Smooth muscle cell (in vitro differentiated cells): ENCODE results near the gene C5. TPM values are rescaled to one million over a fixed set of nuclear protein-coding genes. Genes with fewer than 3 reads are reported as not detected.

Experiments
- DNase-seq: peaks from one replicate; lab custom pipeline; 2025; ENCODE audit not compliant: unreplicated experiment; lab: John Stamatoyannopoulos, UW
- H2AFZ ChIP-seq: fragments of 200-600 bp; sonication (generic); 2 replicates; pipeline ENCODE4 v1.6.0; 2016; ENCODE audit warnings: antibody characterized with exemption, low read depth, mild to moderate bottlenecking
- H3F3A ChIP-seq: fragments of 200-600 bp; sonication (generic); 2 replicates; pipeline ENCODE4 v1.6.0; 2017; ENCODE audit warnings: antibody characterized with exemption, low read depth
- H3K27ac ChIP-seq: fragments of 200-600 bp; sonication (generic); 2 replicates; pipeline ENCODE4 v1.5.1; 2016; ENCODE audit warnings: low read depth, mild to moderate bottlenecking
- H3K27me3 ChIP-seq: fragments of 200-600 bp; sonication (generic); 2 replicates; pipeline ENCODE4 v1.6.1; 2016; ENCODE audit warnings: low read depth, mild to moderate bottlenecking
- H3K36me3 ChIP-seq: fragments of 200-600 bp; sonication (generic); 2 replicates; pipeline ENCODE4 v1.5.1; 2016; ENCODE audit warnings: low read depth
- H3K4me1 ChIP-seq: fragments of 200-600 bp; sonication (generic); 2 replicates; pipeline ENCODE4 v1.5.1; 2016; ENCODE audit warnings: low read depth
- H3K4me2 ChIP-seq: fragments of 200-600 bp; sonication (generic); 2 replicates; pipeline ENCODE4 v1.6.0; 2016; ENCODE audit warnings: mild to moderate bottlenecking
- H3K4me3 ChIP-seq: fragments of 200-600 bp; sonication (generic); 2 replicates; pipeline ENCODE4 v1.5.1; 2016; ENCODE audit warnings: mild to moderate bottlenecking
- H3K79me2 ChIP-seq: fragments of 200-600 bp; sonication (generic); 2 replicates; pipeline ENCODE4 v1.6.0; 2016; ENCODE audit warnings: low read depth, mild to moderate bottlenecking
- H3K9ac ChIP-seq: fragments of 200-600 bp; sonication (generic); 2 replicates; pipeline ENCODE4 v1.6.0; 2016; ENCODE audit warnings: low read depth
- H3K9me3 ChIP-seq: fragments of 200-600 bp; sonication (generic); replicated peaks from 2 replicates; pipeline ENCODE4 v1.5.1; 2016; ENCODE audit warnings: low read depth
- H4K20me1 ChIP-seq: fragments of 200-600 bp; sonication (generic); 2 replicates; pipeline ENCODE4 v1.6.0; 2016; ENCODE audit warnings: low read depth
- CTCF ChIP-seq: fragments of 200-600 bp; sonication (generic); IDR thresholded peaks from 2 replicates; pipeline ENCODE4 v1.5.1; 2017; ENCODE audit warnings: borderline replicate concordance, mild to moderate bottlenecking, antibody characterized with exemption; ENCODE audit not compliant: insufficient read depth, poor library complexity, severe bottlenecking
- WGBS: methylation state at CpG from one replicate; pipeline ENCODE4 v1.1.7; 2016; ENCODE audit warnings: low lambda C conversion rate; 5-methylcytosine and 5-hydroxymethylcytosine counted together
- polyA plus RNA-seq: library from polyadenylated mRNA; unstranded; fragments of >200 nt; fragmentation: Nextera tagmentation; extraction: Ambion mirVana; gene quantifications from 2 replicates; pipeline ENCODE4 v1.2.1, GENCODE V29; 2016
- total RNA-seq: library from RNA; depleted of rRNA; stranded (reverse); fragments of >200 nt; gene quantifications from 2 replicates; pipeline ENCODE4 v1.2.3, GENCODE V29; 2014

C5 gene
- total and polyA plus RNA-seq, 2 experiments from 2014 or later: 0.57 to 0.76 TPM

DNA sequence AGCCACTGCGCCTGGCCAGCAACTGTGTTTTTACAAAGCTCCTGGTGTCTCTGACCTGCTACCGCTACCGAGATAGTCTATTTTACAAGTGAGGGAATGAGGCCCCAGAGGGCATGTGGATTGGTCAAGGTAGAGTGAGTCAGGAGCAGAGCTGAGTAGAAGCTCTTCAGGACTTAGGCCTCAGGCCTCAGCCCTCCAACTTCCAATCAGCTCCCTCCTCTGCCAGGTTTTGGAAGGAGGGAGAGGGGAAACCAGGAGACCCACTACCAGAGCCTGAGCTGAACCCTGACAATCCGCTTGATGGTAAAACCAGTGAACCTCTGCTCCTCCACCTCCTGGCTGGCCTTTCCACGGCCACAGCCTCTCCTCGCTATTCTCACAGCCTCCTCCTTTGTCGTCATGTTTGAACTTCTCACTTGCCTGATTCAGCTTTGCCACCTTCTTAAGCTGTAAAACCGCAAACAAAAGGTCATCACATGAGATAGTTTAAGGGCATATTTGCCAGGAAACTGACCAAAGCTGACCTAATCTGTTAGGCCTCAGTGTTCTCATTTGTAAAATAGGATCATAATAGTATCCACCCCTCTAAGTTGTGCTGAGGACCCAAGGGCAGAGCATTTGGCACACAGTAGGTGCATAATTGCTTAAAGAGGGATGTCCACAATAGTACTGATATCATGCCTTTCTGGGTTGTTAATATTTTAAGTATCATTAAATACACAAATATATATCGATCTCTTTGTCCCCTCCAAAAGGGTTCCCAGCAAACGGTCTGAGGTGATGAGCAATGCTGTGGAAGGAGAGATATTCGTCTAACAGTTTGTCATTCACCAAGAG lies 125.2 kb downstream of the C5 start:
- H3K9ac ChIP-seq: peak overlapping the region; percentile 86
- peaks cover 27% of the 10 kb centered on the region for H3K4me1 ChIP-seq
- peaks cover 42% of the 10 kb centered on the region for H3F3A ChIP-seq
- 53% methylated on average over 11 of the region's 11 CpGs for WGBS
- no peak for TF ChIP-seq CTCF
- H3K27ac ChIP-seq: peak overlapping the region; percentile 97
- DNase-seq: no peak
- H3K27me3 ChIP-seq: no peaks in the 10 kb centered on the region
- no peak overlapping the region for H2AFZ ChIP-seq
- H3K9me3 ChIP-seq: no peaks in the 10 kb centered on the region
- peak overlapping the region; percentile 68 for H3K4me2 ChIP-seq
- H3K79me2 ChIP-seq: no peaks in the 10 kb centered on the region
- no peaks in the 10 kb centered on the region for H3K36me3 ChIP-seq
- H4K20me1 ChIP-seq: no peaks in the 10 kb centered on the region
- H3K4me3 ChIP-seq: no peak overlapping the region

- Histone ChIP-seq H3K27ac (peak overlapping the region; percentile 83), H3K9me3 (no peaks in the 10 kb centered on the region), H4K20me1 (no peaks in the 10 kb centered on the region), H3K9ac (no peak overlapping the region), H3K4me1 (peaks cover 32% of the 10 kb centered on the region), H2AFZ (no peak overlapping the region), H3F3A (peaks cover 43% of the 10 kb centered on the region), H3K27me3 (no peaks in the 10 kb centered on the region), H3K36me3 (no peaks in the 10 kb centered on the region), H3K79me2 (no peaks in the 10 kb centered on the region), H3K4me3 (no peak overlapping the region), H3K4me2 (no peak overlapping the region)
- 92% methylated on average over 11 of the region's 11 CpGs for WGBS
- DNase-seq: no peak
- no peak for TF ChIP-seq CTCF
Measured at GRCh38 chr9:120923620-120924328, 126.3 kb downstream of the C5 start.

DNA sequence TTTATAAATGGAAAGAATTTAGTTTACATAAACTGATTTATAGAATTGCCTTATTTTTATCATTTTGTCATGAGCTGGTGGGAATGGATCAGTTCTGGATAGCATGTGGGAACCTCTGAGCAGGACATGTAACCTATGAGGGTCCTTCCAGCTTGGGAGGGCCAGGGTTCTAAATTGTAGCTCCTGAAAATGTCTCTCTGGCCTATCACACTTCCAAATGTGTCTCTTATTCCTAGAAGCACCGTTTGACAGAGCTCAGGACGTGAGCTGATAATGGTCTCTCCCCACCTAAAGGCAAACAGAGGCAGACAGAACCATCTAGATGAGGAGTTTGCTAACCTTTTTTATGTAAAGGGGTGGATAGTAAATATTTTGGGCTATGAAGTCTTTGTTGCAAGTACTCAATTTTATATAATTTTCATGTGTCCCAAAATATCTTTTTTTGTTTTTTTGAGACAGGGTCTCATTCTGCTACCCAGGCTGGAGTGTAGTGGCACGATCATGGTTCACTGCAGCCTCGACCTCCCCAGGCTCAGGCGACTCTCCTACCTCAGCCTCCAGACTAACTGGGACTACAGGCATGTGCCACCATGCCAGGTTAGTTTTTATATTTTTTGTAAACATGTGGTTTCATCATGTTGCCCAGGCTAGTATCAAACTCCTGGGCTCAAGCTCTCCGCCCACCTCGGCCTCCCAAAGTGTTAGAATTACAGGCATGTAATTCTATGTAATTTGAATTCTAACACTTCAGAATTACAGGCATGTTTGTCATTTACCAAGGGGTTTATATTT lies 127.5 kb downstream of the C5 start:
- H3K4me3 ChIP-seq: no peak overlapping the region
- WGBS: 88% methylated on average over 7 of the region's 7 CpGs
- no peak overlapping the region for H2AFZ ChIP-seq
- no peak overlapping the region for H3K9ac ChIP-seq
- peaks cover 40% of the 10 kb centered on the region for H3F3A ChIP-seq
- H3K9me3 ChIP-seq: no peaks in the 10 kb centered on the region
- H3K27ac ChIP-seq: peak overlapping the region; percentile 83
- H3K36me3 ChIP-seq: no peaks in the 10 kb centered on the region
- peak overlapping the region; percentile 16 for H3K4me2 ChIP-seq
- no peak for TF ChIP-seq CTCF
- H4K20me1 ChIP-seq: no peaks in the 10 kb centered on the region
- DNase-seq: no peak
- no peaks in the 10 kb centered on the region for H3K27me3 ChIP-seq
- no peaks in the 10 kb centered on the region for H3K79me2 ChIP-seq
- peaks cover 27% of the 10 kb centered on the region for H3K4me1 ChIP-seq
